K562 (cell line): ENCODE measurements around the gene MLKL. TPM values are rescaled to one million over a fixed set of nuclear protein-coding genes. Genes with fewer than 3 reads are reported as not detected.

ENCODE experiments used
- BMI1 ChIP-seq: fragments of 150-350 bp; IDR thresholded peaks from 2 replicates; pipeline ENCODE4 v1.6.1; 2014; ENCODE audit warnings: low read length
- CAMTA2 ChIP-seq: fragments of 250-450 bp; sonication (Bioruptor Pico); conservative IDR thresholded peaks from 2 replicates; pipeline ENCODE4 v1.5.1; 2022
- ERF ChIP-seq: fragments of 450-650 bp; formaldehyde crosslinking; IDR thresholded peaks from 2 replicates; pipeline ENCODE4 v1.4.0; 2020; ENCODE audit warnings: mild to moderate bottlenecking, mixed read lengths
- ETV5 ChIP-seq: sonication (generic); formaldehyde crosslinking; IDR thresholded peaks from 2 replicates; pipeline ENCODE4 v1.4.0; 2020; ENCODE audit warnings: low read depth, mild to moderate bottlenecking, missing genetic modification reagents
- GTF2F1 ChIP-seq: IDR thresholded peaks from 2 replicates; pipeline ENCODE4 v1.6.1; 2011; ENCODE audit warnings: low read depth, low read length, improper control_type of control experiment
- KDM5B ChIP-seq: fragments of 200-600 bp; sonication (generic); IDR thresholded peaks from 2 replicates; pipeline ENCODE4 v1.6.1; 2012; ENCODE audit warnings: low read depth, mild to moderate bottlenecking, moderate library complexity, low read length, control low read depth, inconsistent platforms; ENCODE audit not compliant: insufficient replicate concordance
- LCOR ChIP-seq: sonication (generic); formaldehyde crosslinking; IDR thresholded peaks from 2 replicates; pipeline ENCODE4 v1.8.0; 2022; ENCODE audit warnings: mild to moderate bottlenecking, missing genetic modification reagents
- MECOM ChIP-seq: fragments of 250-450 bp; sonication (Bioruptor Pico); IDR thresholded peaks from 2 replicates; pipeline ENCODE4 v1.8.0; 2022; ENCODE audit warnings: inconsistent platforms
- RBM39 ChIP-seq: fragments of 200-400 bp; formaldehyde crosslinking; optimal IDR thresholded peaks from 2 replicates; pipeline ENCODE3; 2018; ENCODE audit warnings: low read depth, low read length
- SMARCE1 ChIP-seq: fragments of 450-650 bp; IDR thresholded peaks from 2 replicates; pipeline ENCODE4 v1.7.1; 2016; ENCODE audit warnings: mild to moderate bottlenecking
- TBL1XR1 ChIP-seq, 2 experiments: IDR thresholded peaks; 2 replicates each; pipeline ENCODE4 v1.6.1; 2012; ENCODE audit warnings: improper control_type of control experiment in 2 of 2, low read length in 2 of 2, mild to moderate bottlenecking in 1 of 2
- ZKSCAN8 ChIP-seq: fragments of 200-800 bp; sonication (Bioruptor generic); IDR thresholded peaks from 2 replicates; pipeline ENCODE4 v1.6.1; 2016; ENCODE audit warnings: missing genetic modification characterization, missing compliant biosample characterization
- ZNF583 ChIP-seq: fragments of 250-450 bp; sonication (Bioruptor Pico); IDR thresholded peaks from 2 replicates; pipeline ENCODE4 v1.4.0; 2020
- polyA plus RNA-seq, 8 experiments: library from polyadenylated mRNA; depleted of rRNA in 4 of 8; stranded (reverse) in 5 of 8; unstranded in 3 of 8; fragments of >200 nt; fragmentation: Nextera tagmentation in 2 of 8; fragmentation: Illumina TruSeq in 1 of 8; extraction: Ambion mirVana in 2 of 8; extraction: Trizol in 1 of 8; gene quantifications; 2 replicates each; pipeline versions ENCODE4 v1.2.1 to v1.2.3, GENCODE V29; 2011 to 2014; ENCODE audit warnings: inconsistent platforms in 1 of 8, missing spikeins in 1 of 8
- total RNA-seq, 7 experiments: library from RNA; depleted of rRNA in 6 of 7; stranded (reverse); fragments of >200 nt in 6 of 7; fragmentation: Illumina TruSeq in 2 of 7; extraction: Trizol in 2 of 7; gene quantifications; 2 replicates each; pipeline versions ENCODE4 v1.2.1 to v1.2.3, GENCODE V29; 2011 to 2021; ENCODE audit warnings: low replicate concordance in 1 of 7
- TF ChIP-seq, protein P1 (sequence below): fragments of 450-650 bp; IDR thresholded peaks from 2 replicates; pipeline ENCODE4 v1.6.1; 2017; ENCODE audit warnings: antibody characterized with exemption, mild to moderate bottlenecking
- TF ChIP-seq, protein P2 (sequence below), 2 experiments: fragments of 450-650 bp in 1 of 2; sonication (generic) in 1 of 2; formaldehyde crosslinking in 1 of 2; IDR thresholded peaks; 2 replicates each; pipeline versions ENCODE4 v1.7.1 to v1.9.0; 2016 to 2022; ENCODE audit warnings: inconsistent platforms in 1 of 2, mild to moderate bottlenecking in 1 of 2, missing genetic modification reagents in 1 of 2

MLKL gene
- total and polyA plus RNA-seq, 9 of the 15 experiments (the other 6 are each of a cell fraction or from before 2014, with no cell fraction given) = 1.6 to 6.1 (median 4.8) TPM

DNA sequence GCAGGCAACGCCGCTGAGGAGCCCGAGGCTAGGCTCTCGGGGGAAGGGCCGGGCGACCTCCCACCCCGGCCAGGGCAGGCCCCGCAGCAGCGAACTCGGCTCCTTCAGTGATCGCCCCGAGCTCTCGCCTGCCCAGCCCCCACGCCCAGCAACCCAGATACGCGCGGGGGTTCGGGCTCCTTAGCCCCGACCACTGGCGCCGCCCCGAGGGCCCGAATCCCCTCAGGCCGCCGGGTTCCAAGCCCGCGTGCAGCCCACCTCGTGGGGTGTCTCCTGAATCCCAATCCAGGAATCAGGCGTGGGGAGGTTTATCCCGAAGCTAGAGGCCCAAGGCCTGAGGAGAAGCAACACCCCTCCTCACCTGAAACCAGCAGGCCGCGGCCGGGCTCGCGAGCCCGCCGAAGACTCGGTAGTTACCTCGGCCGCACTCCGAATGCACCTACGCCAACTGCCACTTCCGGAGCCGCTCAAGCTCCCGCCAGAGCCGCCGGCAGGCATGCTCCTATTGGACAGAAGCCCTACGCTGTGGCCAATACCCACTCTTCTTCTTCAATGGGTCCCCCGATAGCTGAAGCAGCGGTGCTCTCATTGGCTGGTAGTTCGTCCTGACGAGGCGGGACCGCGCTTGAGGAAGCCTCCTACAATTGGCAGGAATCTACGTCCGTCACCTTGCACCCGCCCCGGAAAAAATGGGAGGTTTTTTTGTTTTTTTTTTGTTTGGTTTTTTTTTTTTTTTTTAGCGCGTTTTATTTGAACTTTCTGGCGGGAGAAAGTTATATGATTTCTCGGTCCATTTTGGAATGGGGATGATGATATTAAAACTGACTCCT, 34.0 kb downstream of the MLKL start, which contains the start of gene RFWD3 (continued):
- peak; percentile 79 for TF ChIP-seq KDM5B
- no peak for TF ChIP-seq TBL1XR1 (IDR thresholded peaks at IDR 0.05; ENCODE audit: low read length in 2 of 2)
- TF ChIP-seq ZNF583 (CRISPR knock-in tag) = no peak
- peak; percentile 85; the same call in 1 of the 2 replicates for TF ChIP-seq GTF2F1
- TF ChIP-seq, protein P1, sequence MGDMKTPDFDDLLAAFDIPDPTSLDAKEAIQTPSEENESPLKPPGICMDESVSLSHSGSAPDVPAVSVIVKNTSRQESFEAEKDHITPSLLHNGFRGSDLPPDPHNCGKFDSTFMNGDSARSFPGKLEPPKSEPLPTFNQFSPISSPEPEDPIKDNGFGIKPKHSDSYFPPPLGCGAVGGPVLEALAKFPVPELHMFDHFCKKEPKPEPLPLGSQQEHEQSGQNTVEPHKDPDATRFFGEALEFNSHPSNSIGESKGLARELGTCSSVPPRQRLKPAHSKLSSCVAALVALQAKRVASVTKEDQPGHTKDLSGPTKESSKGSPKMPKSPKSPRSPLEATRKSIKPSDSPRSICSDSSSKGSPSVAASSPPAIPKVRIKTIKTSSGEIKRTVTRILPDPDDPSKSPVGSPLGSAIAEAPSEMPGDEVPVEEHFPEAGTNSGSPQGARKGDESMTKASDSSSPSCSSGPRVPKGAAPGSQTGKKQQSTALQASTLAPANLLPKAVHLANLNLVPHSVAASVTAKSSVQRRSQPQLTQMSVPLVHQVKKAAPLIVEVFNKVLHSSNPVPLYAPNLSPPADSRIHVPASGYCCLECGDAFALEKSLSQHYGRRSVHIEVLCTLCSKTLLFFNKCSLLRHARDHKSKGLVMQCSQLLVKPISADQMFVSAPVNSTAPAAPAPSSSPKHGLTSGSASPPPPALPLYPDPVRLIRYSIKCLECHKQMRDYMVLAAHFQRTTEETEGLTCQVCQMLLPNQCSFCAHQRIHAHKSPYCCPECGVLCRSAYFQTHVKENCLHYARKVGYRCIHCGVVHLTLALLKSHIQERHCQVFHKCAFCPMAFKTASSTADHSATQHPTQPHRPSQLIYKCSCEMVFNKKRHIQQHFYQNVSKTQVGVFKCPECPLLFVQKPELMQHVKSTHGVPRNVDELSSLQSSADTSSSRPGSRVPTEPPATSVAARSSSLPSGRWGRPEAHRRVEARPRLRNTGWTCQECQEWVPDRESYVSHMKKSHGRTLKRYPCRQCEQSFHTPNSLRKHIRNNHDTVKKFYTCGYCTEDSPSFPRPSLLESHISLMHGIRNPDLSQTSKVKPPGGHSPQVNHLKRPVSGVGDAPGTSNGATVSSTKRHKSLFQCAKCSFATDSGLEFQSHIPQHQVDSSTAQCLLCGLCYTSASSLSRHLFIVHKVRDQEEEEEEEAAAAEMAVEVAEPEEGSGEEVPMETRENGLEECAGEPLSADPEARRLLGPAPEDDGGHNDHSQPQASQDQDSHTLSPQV = peak; percentile 19; the same call in 1 of the 2 replicates
- TF ChIP-seq SMARCE1 = no peak
- no peak for TF ChIP-seq RBM39
- no peak for TF ChIP-seq BMI1
- TF ChIP-seq CAMTA2 (CRISPR knock-in tag) = no peak
- TF ChIP-seq ETV5 (CRISPR knock-in tag) = peak; percentile 94
- TF ChIP-seq, protein P2, sequence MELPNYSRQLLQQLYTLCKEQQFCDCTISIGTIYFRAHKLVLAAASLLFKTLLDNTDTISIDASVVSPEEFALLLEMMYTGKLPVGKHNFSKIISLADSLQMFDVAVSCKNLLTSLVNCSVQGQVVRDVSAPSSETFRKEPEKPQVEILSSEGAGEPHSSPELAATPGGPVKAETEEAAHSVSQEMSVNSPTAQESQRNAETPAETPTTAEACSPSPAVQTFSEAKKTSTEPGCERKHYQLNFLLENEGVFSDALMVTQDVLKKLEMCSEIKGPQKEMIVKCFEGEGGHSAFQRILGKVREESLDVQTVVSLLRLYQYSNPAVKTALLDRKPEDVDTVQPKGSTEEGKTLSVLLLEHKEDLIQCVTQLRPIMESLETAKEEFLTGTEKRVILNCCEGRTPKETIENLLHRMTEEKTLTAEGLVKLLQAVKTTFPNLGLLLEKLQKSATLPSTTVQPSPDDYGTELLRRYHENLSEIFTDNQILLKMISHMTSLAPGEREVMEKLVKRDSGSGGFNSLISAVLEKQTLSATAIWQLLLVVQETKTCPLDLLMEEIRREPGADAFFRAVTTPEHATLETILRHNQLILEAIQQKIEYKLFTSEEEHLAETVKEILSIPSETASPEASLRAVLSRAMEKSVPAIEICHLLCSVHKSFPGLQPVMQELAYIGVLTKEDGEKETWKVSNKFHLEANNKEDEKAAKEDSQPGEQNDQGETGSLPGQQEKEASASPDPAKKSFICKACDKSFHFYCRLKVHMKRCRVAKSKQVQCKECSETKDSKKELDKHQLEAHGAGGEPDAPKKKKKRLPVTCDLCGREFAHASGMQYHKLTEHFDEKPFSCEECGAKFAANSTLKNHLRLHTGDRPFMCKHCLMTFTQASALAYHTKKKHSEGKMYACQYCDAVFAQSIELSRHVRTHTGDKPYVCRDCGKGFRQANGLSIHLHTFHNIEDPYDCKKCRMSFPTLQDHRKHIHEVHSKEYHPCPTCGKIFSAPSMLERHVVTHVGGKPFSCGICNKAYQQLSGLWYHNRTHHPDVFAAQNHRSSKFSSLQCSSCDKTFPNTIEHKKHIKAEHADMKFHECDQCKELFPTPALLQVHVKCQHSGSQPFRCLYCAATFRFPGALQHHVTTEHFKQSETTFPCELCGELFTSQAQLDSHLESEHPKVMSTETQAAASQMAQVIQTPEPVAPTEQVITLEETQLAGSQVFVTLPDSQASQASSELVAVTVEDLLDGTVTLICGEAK (IDR thresholded peaks at IDR 0.05) = peak; percentile 95
- TF ChIP-seq, protein P2 (CRISPR knock-in tag; IDR thresholded peaks at IDR 0.05) = no peak
- TF ChIP-seq ERF (CRISPR knock-in tag) = peak; percentile 63; the same call in 1 of the 2 replicates
- no peak for TF ChIP-seq ZKSCAN8
- peak; percentile 69; the same call in 1 of the 2 replicates for TF ChIP-seq LCOR (CRISPR knock-in tag)
- no peak for TF ChIP-seq MECOM (CRISPR knock-in tag)
